ENCODE results near the gene RHCE. TPM values are rescaled to one million over a fixed set of nuclear protein-coding genes. Genes with fewer than 3 reads are reported as not detected.
"Not testable (repeated sequence)": the region's sequence is repeated elsewhere in the genome, so short reads cannot be mapped to it uniquely, and the experiment has no call there.

The RHCE gene
- total and polyA plus RNA-seq, 9 of the 15 experiments (the other 6 are each of a cell fraction or from before 2014, with no cell fraction given), result 5.4 to 31.5 (median 12.6) TPM

DNA sequence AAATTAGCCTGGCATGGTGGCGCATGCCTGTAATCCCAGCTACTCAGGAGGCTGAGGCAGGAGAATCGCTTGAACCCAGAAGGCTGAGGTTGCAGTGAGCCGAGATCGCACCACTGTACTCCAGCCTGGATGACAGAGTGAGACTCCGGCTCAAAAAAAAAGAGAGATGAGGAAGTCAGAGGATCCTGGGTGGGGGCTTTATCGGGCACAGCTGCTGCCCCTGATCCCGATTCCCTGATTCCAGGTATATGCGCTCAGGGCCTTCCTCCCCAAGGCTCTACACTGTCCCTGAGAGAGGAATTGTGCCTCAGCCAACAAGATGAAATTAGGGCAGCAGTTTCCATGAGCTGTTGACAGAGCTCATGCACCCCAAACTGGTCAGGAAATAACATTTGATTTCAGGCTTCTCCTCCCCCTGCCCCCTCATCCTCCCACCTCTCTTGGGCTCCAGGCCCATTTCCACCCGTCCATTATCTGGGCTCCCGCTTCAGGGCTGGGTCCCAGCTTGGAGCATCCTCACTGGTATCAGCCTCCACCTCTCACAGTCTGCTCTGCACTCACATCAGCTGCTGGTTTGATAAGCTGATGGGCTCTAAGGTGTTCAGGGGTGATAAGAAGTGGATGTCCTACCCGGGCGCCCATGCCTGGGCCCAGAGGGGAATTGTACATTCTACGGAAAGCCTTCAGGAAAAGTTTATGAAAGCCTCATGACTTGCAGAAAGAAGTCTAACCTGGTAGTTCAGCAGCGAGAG is 7.6 kb downstream of the RHCE start (continued):
- TF ChIP-seq, protein P1, sequence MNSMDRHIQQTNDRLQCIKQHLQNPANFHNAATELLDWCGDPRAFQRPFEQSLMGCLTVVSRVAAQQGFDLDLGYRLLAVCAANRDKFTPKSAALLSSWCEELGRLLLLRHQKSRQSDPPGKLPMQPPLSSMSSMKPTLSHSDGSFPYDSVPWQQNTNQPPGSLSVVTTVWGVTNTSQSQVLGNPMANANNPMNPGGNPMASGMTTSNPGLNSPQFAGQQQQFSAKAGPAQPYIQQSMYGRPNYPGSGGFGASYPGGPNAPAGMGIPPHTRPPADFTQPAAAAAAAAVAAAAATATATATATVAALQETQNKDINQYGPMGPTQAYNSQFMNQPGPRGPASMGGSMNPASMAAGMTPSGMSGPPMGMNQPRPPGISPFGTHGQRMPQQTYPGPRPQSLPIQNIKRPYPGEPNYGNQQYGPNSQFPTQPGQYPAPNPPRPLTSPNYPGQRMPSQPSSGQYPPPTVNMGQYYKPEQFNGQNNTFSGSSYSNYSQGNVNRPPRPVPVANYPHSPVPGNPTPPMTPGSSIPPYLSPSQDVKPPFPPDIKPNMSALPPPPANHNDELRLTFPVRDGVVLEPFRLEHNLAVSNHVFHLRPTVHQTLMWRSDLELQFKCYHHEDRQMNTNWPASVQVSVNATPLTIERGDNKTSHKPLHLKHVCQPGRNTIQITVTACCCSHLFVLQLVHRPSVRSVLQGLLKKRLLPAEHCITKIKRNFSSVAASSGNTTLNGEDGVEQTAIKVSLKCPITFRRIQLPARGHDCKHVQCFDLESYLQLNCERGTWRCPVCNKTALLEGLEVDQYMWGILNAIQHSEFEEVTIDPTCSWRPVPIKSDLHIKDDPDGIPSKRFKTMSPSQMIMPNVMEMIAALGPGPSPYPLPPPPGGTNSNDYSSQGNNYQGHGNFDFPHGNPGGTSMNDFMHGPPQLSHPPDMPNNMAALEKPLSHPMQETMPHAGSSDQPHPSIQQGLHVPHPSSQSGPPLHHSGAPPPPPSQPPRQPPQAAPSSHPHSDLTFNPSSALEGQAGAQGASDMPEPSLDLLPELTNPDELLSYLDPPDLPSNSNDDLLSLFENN (IDR thresholded peaks at IDR 0.05; ENCODE audit: low read depth in 2 of 2, low read length in 2 of 2), result peak in 1 of 2 experiments; percentile 94; a peak in 2 of 4 replicates
- TF ChIP-seq, protein P2, sequence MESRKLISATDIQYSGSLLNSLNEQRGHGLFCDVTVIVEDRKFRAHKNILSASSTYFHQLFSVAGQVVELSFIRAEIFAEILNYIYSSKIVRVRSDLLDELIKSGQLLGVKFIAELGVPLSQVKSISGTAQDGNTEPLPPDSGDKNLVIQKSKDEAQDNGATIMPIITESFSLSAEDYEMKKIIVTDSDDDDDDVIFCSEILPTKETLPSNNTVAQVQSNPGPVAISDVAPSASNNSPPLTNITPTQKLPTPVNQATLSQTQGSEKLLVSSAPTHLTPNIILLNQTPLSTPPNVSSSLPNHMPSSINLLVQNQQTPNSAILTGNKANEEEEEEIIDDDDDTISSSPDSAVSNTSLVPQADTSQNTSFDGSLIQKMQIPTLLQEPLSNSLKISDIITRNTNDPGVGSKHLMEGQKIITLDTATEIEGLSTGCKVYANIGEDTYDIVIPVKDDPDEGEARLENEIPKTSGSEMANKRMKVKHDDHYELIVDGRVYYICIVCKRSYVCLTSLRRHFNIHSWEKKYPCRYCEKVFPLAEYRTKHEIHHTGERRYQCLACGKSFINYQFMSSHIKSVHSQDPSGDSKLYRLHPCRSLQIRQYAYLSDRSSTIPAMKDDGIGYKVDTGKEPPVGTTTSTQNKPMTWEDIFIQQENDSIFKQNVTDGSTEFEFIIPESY (CRISPR knock-in tag; IDR thresholded peaks at IDR 0.05), result peak; percentile 30; the same call in 1 of the 2 replicates
- peak; percentile 93 for TF ChIP-seq SMARCA4 (IDR thresholded peaks at IDR 0.05)
- peak; percentile 96 for TF ChIP-seq PML (IDR thresholded peaks at IDR 0.05; ENCODE audit: low read length)
- TF ChIP-seq TAF1 (IDR thresholded peaks at IDR 0.05; ENCODE audit: control insufficient read depth, extremely low read depth, insufficient read depth, low read length, severe bottlenecking), result peak; percentile 44
- peak; percentile 93 for TF ChIP-seq DPF2 (IDR thresholded peaks at IDR 0.05)
- not testable (repeated sequence) for TF ChIP-seq NR2C1 (IDR thresholded peaks at IDR 0.05); ETV6 (CRISPR knock-in tag; IDR thresholded peaks at IDR 0.05; ENCODE audit: borderline replicate concordance); ATF1 (CRISPR knock-in tag; IDR thresholded peaks at IDR 0.05)
- peak; percentile 24; the same call in 1 of the 2 replicates for TF ChIP-seq NR2C1 (tag; IDR thresholded peaks at IDR 0.05)
- TF ChIP-seq ZBTB17 (CRISPR knock-in tag; IDR thresholded peaks at IDR 0.05), result 0 out of 2 replicates have a peak, but pooled peaks have one; percentile 72
- TF ChIP-seq, protein P3, sequence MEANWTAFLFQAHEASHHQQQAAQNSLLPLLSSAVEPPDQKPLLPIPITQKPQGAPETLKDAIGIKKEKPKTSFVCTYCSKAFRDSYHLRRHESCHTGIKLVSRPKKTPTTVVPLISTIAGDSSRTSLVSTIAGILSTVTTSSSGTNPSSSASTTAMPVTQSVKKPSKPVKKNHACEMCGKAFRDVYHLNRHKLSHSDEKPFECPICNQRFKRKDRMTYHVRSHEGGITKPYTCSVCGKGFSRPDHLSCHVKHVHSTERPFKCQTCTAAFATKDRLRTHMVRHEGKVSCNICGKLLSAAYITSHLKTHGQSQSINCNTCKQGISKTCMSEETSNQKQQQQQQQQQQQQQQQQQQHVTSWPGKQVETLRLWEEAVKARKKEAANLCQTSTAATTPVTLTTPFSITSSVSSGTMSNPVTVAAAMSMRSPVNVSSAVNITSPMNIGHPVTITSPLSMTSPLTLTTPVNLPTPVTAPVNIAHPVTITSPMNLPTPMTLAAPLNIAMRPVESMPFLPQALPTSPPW (CRISPR knock-in tag; IDR thresholded peaks at IDR 0.05), result peak; percentile 79; the same call in 1 of the 2 replicates
- TF ChIP-seq KDM1A (IDR thresholded peaks at IDR 0.05), result peak; percentile 94 to 95
- TF ChIP-seq, protein P4, sequence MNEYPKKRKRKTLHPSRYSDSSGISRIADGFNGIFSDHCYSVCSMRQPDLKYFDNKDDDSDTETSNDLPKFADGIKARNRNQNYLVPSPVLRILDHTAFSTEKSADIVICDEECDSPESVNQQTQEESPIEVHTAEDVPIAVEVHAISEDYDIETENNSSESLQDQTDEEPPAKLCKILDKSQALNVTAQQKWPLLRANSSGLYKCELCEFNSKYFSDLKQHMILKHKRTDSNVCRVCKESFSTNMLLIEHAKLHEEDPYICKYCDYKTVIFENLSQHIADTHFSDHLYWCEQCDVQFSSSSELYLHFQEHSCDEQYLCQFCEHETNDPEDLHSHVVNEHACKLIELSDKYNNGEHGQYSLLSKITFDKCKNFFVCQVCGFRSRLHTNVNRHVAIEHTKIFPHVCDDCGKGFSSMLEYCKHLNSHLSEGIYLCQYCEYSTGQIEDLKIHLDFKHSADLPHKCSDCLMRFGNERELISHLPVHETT (CRISPR knock-in tag; conservative IDR thresholded peaks at IDR 0.05 in 1 of 2, IDR thresholded peaks at IDR 0.05 in 1 of 2), result peak in 1 of 2 experiments; percentile 79; a peak in 2 of 4 replicates
- 0 out of 4 replicates have a peak, but pooled peaks of 1 of the 2 experiments have one; percentile 24 for TF ChIP-seq ETV6 (IDR thresholded peaks at IDR 0.05; ENCODE audit: borderline replicate concordance in 1 of 2, low read depth in 2 of 2, low read length in 1 of 2)
- TF ChIP-seq ATF1 (tag; IDR thresholded peaks at IDR 0.05), result peak; percentile 38; the same call in 1 of the 2 replicates
- TF ChIP-seq DMBX1 (CRISPR knock-in tag; IDR thresholded peaks at IDR 0.05; ENCODE audit: borderline replicate concordance), result peak; percentile 83
- peak; percentile 92 for TF ChIP-seq ZEB2 (IDR thresholded peaks at IDR 0.05)
- peak; percentile 70; the same call in 1 of the 2 replicates for TF ChIP-seq MTA1 (IDR thresholded peaks at IDR 0.05; ENCODE audit: borderline replicate concordance)
- 0 out of 2 replicates have a peak, but pooled peaks have one; percentile 32 for TF ChIP-seq ZNF24 (IDR thresholded peaks at IDR 0.05)

All from K562 (cell line).